A549 (cell line): ENCODE data around the gene FPR1. TPM values are rescaled to one million over a fixed set of nuclear protein-coding genes. Genes with fewer than 3 reads are reported as not detected.
A peak's percentile ranks its signal among the peaks of the same experiment; 100 is the strongest.

ENCODE experiments used
- ATAC-seq, 2 experiments: fragments of 200-7000 bp in 1 of 2; fragments of >200 bp in 1 of 2; cut with Nextera tagmentation in 1 of 2; cut with Tn5 transposase in 1 of 2; 3 replicates each; pipeline versions ENCODE4 v1.8.0 to v1.9.1; 2018 to 2020; ENCODE audit warnings: mild to moderate bottlenecking in 1 of 2, moderate library complexity in 1 of 2
- CTCF ChIA-PET: fragments of 300-600 bp; sonication (Branson Sonifier 250); formaldehyde crosslinking; extraction: SDS; loops from one replicate; lab custom pipeline; 2021; ENCODE audit warnings: antibody characterized with exemption, inconsistent platforms; lab: Yijun Ruan, JAX
- POLR2A ChIA-PET: fragments of 350-600 bp; formaldehyde crosslinking; extraction: SDS; loops from one replicate; lab custom pipeline; 2021; ENCODE audit warnings: antibody characterized with exemption, inconsistent platforms; lab: Yijun Ruan, JAX
- DNase-seq, 2 experiments: peaks; one replicate each; pipeline versions ENCODE4 v3.0.0 to v3.0.0-alpha.2; 2011 to 2016; ENCODE audit warnings: low read depth in 1 of 2, low spot score in 1 of 2
- FAIRE-seq: peaks from 2 replicates; lab custom pipeline; 2011; peaks lifted over from hg19 to GRCh38; lab: Jason Lieb, UNC
- H3K27ac ChIP-seq, 2 experiments: fragments of >200 bp; sonication (Bioruptor Twin); formaldehyde crosslinking; 3 replicates each; pipeline ENCODE4 v1.5.1; 2016 to 2017
- H3K4me1 ChIP-seq: fragments of >200 bp; sonication (Bioruptor Twin); formaldehyde crosslinking; 3 replicates; pipeline ENCODE4 v1.6.1; 2016
- H3K4me2 ChIP-seq: fragments of >200 bp; sonication (Bioruptor Twin); formaldehyde crosslinking; 3 replicates; pipeline ENCODE4 v1.6.1; 2016
- H3K4me3 ChIP-seq: fragments of >200 bp; sonication (Bioruptor Twin); formaldehyde crosslinking; 3 replicates; pipeline ENCODE4 v1.5.1; 2016
- H3K9me3 ChIP-seq: fragments of >200 bp; sonication (Bioruptor Twin); formaldehyde crosslinking; 3 replicates; pipeline ENCODE4 v1.6.1; 2016
- CHD2 ChIP-seq: fragments of 150-350 bp; IDR thresholded peaks from 2 replicates; pipeline ENCODE4 v1.6.1; 2014; ENCODE audit warnings: low read length; ENCODE audit not compliant: partially characterized antibody
- EHF ChIP-seq: fragments of 250-450 bp; sonication (Bioruptor Pico); IDR thresholded peaks from 2 replicates; pipeline ENCODE4 v1.5.0; 2020; ENCODE audit warnings: mild to moderate bottlenecking
- HDAC2 ChIP-seq: fragments of 200-600 bp; sonication (generic); IDR thresholded peaks from 2 replicates; pipeline ENCODE4 v1.6.1; 2016
- HEYL ChIP-seq: fragments of 250-450 bp; sonication (Bioruptor Pico); IDR thresholded peaks from 2 replicates; pipeline ENCODE4 v1.8.0; 2021; ENCODE audit warnings: mild to moderate bottlenecking, moderate library complexity
- KDM1A ChIP-seq: fragments of 200-600 bp; sonication (generic); IDR thresholded peaks from 2 replicates; pipeline ENCODE4 v1.6.1; 2016; ENCODE audit warnings: low read depth, mild to moderate bottlenecking
- MAFK ChIP-seq: fragments of 450-650 bp; IDR thresholded peaks from 2 replicates; pipeline ENCODE4 v1.6.1; 2014; ENCODE audit not compliant: partially characterized antibody
- MAZ ChIP-seq: fragments of 150-350 bp; IDR thresholded peaks from 2 replicates; pipeline ENCODE4 v1.6.1; 2014; ENCODE audit warnings: antibody characterized with exemption, low read depth, low read length, borderline replicate concordance
- PHF8 ChIP-seq: fragments of 200-600 bp; sonication (generic); IDR thresholded peaks from 2 replicates; pipeline ENCODE4 v1.6.1; 2016; ENCODE audit warnings: low read depth, mild to moderate bottlenecking, antibody characterized with exemption, moderate library complexity, borderline replicate concordance
- POLR2AphosphoS2 ChIP-seq: conservative IDR thresholded peaks from 2 replicates; pipeline ENCODE4 v1.6.1; 2012; ENCODE audit warnings: low read length, improper control_type of control experiment, inconsistent platforms
- RAD21 ChIP-seq, 2 experiments: fragments of >200 bp in 1 of 2; sonication (Bioruptor Twin) in 1 of 2; formaldehyde crosslinking in 1 of 2; IDR thresholded peaks in 1 of 2; conservative IDR thresholded peaks in 1 of 2; 2 replicates in 1 of 2; 3 replicates in 1 of 2; pipeline ENCODE4 v1.6.1; 2012 to 2018; ENCODE audit warnings: inconsistent platforms in 1 of 2
- RCOR1 ChIP-seq: fragments of 150-350 bp; IDR thresholded peaks from 2 replicates; pipeline ENCODE4 v1.6.1; 2014; ENCODE audit warnings: antibody characterized with exemption, low read length, low read depth
- ZNF302 ChIP-seq: fragments of 250-450 bp; sonication (Bioruptor Pico); IDR thresholded peaks from 2 replicates; pipeline ENCODE4 v1.9.0; 2021; ENCODE audit warnings: inconsistent platforms, mild to moderate bottlenecking, moderate library complexity
- WGBS: methylation state at CpG from one replicate; pipeline ENCODE4 v1.1.6; 2017; ENCODE audit errors: missing lambda C conversion rate; 5-methylcytosine and 5-hydroxymethylcytosine counted together
- polyA plus RNA-seq, 4 experiments: library from polyadenylated mRNA; depleted of rRNA in 3 of 4; stranded (reverse); fragments of >200 nt; fragmentation: RNase III in 1 of 4; extraction: RNeasy Plus Mini Kit Qiagen cat#74134 plus additional on column Dnase treatment in 1 of 4; gene quantifications; 2 replicates in 3 of 4; 3 replicates in 1 of 4; pipeline ENCODE4 v1.2.3, GENCODE V29; 2011 to 2017
- TF ChIP-seq, protein P1 (sequence below): fragments of 250-450 bp; sonication (Bioruptor Pico); IDR thresholded peaks from 2 replicates; pipeline ENCODE4 v1.5.0; 2021; ENCODE audit warnings: mild to moderate bottlenecking, moderate library complexity, borderline replicate concordance
- TF ChIP-seq, protein P2 (sequence below): fragments of 450-650 bp; IDR thresholded peaks from 2 replicates; pipeline ENCODE4 v1.6.1; 2014; ENCODE audit warnings: antibody characterized with exemption
- TF ChIP-seq, protein P3 (sequence below): fragments of 150-350 bp; IDR thresholded peaks from 2 replicates; pipeline ENCODE4 v1.6.1; 2014; ENCODE audit warnings: low read depth, mild to moderate bottlenecking, low read length
- TF ChIP-seq, protein P4 (sequence below): fragments of >200 bp; sonication (Bioruptor Twin); formaldehyde crosslinking; IDR thresholded peaks from 2 replicates; pipeline ENCODE4 v1.6.1; 2016

FPR1 gene
- polyA plus RNA-seq, 2 of the 4 experiments (the other 2 are of a cell fraction): not detected

DNA sequence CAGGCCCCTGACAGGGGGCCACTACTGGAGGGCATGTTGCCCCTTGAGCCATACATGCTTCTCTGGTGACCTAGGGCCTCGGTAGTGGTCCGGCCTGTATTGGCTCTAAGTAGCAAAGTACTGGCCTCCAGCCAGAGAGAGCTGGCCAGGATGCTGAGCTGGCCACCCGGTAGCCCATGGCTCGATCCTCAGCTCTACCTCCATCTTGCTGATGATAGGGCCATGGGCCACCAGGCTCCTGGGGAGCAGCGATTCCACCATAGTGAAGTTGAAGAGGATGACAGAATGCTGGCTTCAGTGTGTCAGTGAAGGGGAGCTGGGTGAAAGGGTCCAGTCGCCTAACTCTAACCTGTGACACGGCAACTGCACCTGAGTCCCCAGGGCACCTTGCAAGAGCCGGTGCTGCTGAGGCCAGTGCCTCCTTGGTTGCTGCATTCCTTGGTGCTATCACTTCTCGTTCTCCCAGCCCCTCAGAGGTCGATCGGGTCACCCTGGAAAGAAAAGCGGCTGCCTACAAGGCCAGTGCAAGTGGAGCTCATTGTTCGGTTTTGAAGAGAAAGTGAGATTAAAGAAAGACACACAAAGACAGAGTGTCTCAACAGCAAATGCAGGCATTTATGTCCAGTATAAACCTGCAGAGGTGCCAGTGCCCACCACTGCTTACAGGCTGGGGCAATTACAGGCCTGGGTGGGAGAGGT lies 48.2 kb upstream of the FPR1 start:
- TF ChIP-seq CHD2 (no peak), HEYL (no peak), MAFK (no peak), PHF8 (no peak)
- TF ChIP-seq, protein P1, sequence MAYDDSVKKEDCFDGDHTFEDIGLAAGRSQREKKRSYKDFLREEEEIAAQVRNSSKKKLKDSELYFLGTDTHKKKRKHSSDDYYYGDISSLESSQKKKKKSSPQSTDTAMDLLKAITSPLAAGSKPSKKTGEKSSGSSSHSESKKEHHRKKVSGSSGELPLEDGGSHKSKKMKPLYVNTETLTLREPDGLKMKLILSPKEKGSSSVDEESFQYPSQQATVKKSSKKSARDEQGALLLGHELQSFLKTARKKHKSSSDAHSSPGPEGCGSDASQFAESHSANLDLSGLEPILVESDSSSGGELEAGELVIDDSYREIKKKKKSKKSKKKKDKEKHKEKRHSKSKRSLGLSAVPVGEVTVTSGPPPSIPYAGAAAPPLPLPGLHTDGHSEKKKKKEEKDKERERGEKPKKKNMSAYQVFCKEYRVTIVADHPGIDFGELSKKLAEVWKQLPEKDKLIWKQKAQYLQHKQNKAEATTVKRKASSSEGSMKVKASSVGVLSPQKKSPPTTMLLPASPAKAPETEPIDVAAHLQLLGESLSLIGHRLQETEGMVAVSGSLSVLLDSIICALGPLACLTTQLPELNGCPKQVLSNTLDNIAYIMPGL (CRISPR knock-in tag): no peak
- TF ChIP-seq, protein P2, sequence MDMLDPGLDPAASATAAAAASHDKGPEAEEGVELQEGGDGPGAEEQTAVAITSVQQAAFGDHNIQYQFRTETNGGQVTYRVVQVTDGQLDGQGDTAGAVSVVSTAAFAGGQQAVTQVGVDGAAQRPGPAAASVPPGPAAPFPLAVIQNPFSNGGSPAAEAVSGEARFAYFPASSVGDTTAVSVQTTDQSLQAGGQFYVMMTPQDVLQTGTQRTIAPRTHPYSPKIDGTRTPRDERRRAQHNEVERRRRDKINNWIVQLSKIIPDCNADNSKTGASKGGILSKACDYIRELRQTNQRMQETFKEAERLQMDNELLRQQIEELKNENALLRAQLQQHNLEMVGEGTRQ: no peak
- Histone ChIP-seq H3K4me1 (no peaks in the 10 kb centered on the region), H3K27ac (no peak overlapping the region), H3K4me3 (no peak overlapping the region), H3K4me2 (no peak overlapping the region), H3K9me3 (peaks cover 46% of the 10 kb centered on the region)
- ChIA-PET CTCF (interaction anchor here (1.4 to 1.5 kb wide), 2 partner anchors 9 to 22 kb away, joined by 3 to 4 read pairs; no protein-coding TSS in a partner anchor), POLR2A (no interaction called here)
- DNase-seq: no peak
- no peak for FAIRE-seq
- 42% methylated on average over 13 of the region's 13 CpGs for WGBS
- no peak for ATAC-seq

DNA sequence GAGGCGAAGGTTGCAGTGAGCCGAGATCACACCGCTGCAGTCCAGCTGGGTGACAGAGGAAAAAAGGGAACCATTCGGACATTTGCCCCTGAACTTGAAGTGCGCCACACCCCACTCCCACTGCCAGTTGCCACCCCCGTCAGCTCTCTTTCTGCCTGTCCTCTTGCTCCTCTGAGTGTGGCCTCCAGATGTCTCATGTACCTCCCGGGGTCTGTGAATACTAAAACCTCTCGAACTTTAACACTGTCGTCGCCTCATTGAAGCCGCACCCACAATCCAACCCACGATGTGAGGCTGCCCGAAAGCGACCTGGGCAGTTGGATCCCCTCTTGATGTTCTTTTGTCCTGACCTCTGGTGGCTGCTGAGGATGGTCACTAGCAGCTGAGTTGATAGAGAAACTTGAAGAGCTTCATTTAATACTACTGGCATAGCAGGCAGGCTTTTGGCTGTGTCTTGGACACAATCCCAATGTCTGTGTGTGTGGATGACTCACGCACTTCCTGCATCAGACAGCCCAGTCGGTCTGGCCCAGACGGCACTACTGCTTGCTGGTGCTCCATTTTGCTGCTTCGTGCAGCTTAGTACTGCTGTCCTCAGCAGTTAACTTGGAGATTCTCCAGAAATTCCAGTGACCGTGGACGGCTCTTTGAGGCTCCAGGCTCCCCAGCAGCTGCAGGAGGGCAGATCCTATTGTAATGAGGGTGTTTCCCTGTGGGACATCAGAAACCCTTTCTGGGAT lies 47.5 kb upstream of the FPR1 start:
- TF ChIP-seq, protein P3, sequence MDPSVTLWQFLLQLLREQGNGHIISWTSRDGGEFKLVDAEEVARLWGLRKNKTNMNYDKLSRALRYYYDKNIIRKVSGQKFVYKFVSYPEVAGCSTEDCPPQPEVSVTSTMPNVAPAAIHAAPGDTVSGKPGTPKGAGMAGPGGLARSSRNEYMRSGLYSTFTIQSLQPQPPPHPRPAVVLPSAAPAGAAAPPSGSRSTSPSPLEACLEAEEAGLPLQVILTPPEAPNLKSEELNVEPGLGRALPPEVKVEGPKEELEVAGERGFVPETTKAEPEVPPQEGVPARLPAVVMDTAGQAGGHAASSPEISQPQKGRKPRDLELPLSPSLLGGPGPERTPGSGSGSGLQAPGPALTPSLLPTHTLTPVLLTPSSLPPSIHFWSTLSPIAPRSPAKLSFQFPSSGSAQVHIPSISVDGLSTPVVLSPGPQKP: no peak
- no peak for TF ChIP-seq RAD21 (conservative IDR thresholded peaks at IDR 0.05 in 1 of 2, IDR thresholded peaks at IDR 0.05 in 1 of 2)
- no peak for TF ChIP-seq MAZ
- TF ChIP-seq KDM1A: no peak
- no peak for TF ChIP-seq HDAC2
- no peak for TF ChIP-seq ZNF302 (CRISPR knock-in tag)
- TF ChIP-seq EHF: no peak
- no peak for TF ChIP-seq RCOR1
- TF ChIP-seq, protein P4, sequence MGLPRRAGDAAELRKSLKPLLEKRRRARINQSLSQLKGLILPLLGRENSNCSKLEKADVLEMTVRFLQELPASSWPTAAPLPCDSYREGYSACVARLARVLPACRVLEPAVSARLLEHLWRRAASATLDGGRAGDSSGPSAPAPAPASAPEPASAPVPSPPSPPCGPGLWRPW: no peak
- Histone ChIP-seq H3K27ac (no peak overlapping the region), H3K9me3 (peaks cover 44% of the 10 kb centered on the region), H3K4me2 (no peak overlapping the region), H3K4me1 (no peaks in the 10 kb centered on the region), H3K4me3 (no peak overlapping the region)
- FAIRE-seq: no peak
- POLR2A ChIA-PET: no interaction called here
- peak in 1 of 2 experiments; percentile 13 for DNase-seq
- 11% methylated on average over 20 of the region's 20 CpGs for WGBS
- no peak for ATAC-seq
- CTCF ChIA-PET: interaction anchor here (1.4 to 1.5 kb wide), 2 partner anchors 9 to 21 kb away, joined by 3 to 4 read pairs; no protein-coding TSS in a partner anchor

DNA sequence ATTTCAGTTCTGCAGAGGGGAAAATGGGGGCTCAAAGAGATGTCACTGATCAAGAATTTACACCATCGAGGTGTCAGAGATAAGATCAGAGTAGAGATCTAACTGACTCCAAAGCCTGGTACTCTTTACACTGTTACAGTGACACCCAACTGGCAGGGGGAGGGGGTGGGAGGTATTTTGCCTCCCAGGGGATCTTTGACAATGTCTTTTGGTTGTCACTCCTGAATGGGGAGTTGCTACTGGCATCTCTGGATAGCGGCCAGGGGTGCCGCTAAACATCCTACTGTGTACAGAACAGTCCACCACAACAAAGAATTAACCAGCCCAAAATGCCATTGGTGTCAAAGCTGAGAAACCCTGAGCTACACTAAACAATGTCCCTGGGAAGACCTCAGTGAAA lies 46.4 kb upstream of the FPR1 start:
- WGBS: 28% methylated on average over 3 of the region's 3 CpGs
- Histone ChIP-seq H3K4me2 (no peak overlapping the region), H3K4me3 (no peak overlapping the region), H3K27ac (no peak overlapping the region), H3K4me1 (no peaks in the 10 kb centered on the region), H3K9me3 (peaks cover 56% of the 10 kb centered on the region)
- no peak for ATAC-seq
- CTCF ChIA-PET: no interaction called here
- TF ChIP-seq POLR2AphosphoS2: no peak
- POLR2A ChIA-PET: no interaction called here
- no peak for DNase-seq
- FAIRE-seq: no peak
